IMR-90 (cell line): ENCODE measurements around the gene IQGAP2. TPM values are rescaled to one million over a fixed set of nuclear protein-coding genes. Genes with fewer than 3 reads are reported as not detected.

Source experiments
- ATAC-seq: fragments of 200-7000 bp; cut with Tn5 transposase; 2 replicates; pipeline ENCODE4 v1.9.1; 2020; ENCODE audit warnings: low read depth, mild to moderate bottlenecking, moderate library complexity
- BruUV-seq: library from RNA; stranded (reverse); fragments of 400-500 nt; replicated peaks from 2 replicates; lab custom pipeline; 2021; lab: Mats Ljungman, UMichigan
- CTCF ChIA-PET: fragments of 300-600 bp; formaldehyde crosslinking; extraction: SDS; loops from one replicate; lab custom pipeline; 2021; ENCODE audit warnings: antibody characterized with exemption; lab: Yijun Ruan, JAX
- POLR2A ChIA-PET: fragments of 300-600 bp; sonication (Branson Sonifier 250); formaldehyde crosslinking; loops from one replicate; lab custom pipeline; 2022; ENCODE audit warnings: antibody characterized with exemption; ENCODE audit not compliant: unreplicated experiment; lab: Charles Lee
- DNase-seq: peaks from one replicate; pipeline ENCODE4 v3.0.0; 2013
- H2AFZ ChIP-seq: replicated peaks from 2 replicates; pipeline ENCODE3; 2013; ENCODE audit warnings: low read length, mild to moderate bottlenecking; ENCODE audit not compliant: poor library complexity
- H2AK5ac ChIP-seq: 2 replicates; pipeline ENCODE4 v1.6.1; 2013; ENCODE audit warnings: low read depth, low read length, inconsistent platforms
- H2AK9ac ChIP-seq: replicated peaks from 2 replicates; pipeline ENCODE3; 2013; ENCODE audit warnings: mild to moderate bottlenecking, low read depth, low read length, moderate library complexity; ENCODE audit not compliant: poor library complexity
- H2BK120ac ChIP-seq: 2 replicates; pipeline ENCODE4 v1.6.1; 2013; ENCODE audit warnings: low read depth, low read length, inconsistent platforms
- H2BK15ac ChIP-seq: 3 replicates; pipeline ENCODE4 v1.6.1; 2013; ENCODE audit warnings: low read depth, low read length, inconsistent platforms
- H2BK20ac ChIP-seq: 2 replicates; pipeline ENCODE4 v1.6.1; 2013; ENCODE audit warnings: low read depth, mild to moderate bottlenecking, inconsistent platforms, low read length, moderate library complexity
- H2BK5ac ChIP-seq: 2 replicates; pipeline ENCODE4 v1.6.1; 2013; ENCODE audit warnings: mild to moderate bottlenecking, low read depth, low read length, inconsistent platforms; ENCODE audit not compliant: poor library complexity, severe bottlenecking
- H3K14ac ChIP-seq: replicated peaks from 2 replicates; pipeline ENCODE4 v1.6.1; 2013; ENCODE audit warnings: low read depth, low read length, inconsistent platforms
- H3K18ac ChIP-seq: 2 replicates; pipeline ENCODE4 v1.6.1; 2013; ENCODE audit warnings: low read depth, low read length, control low read depth
- H3K23ac ChIP-seq: 2 replicates; pipeline ENCODE4 v1.6.1; 2013; ENCODE audit warnings: low read depth, low read length, inconsistent platforms
- H3K27ac ChIP-seq: 2 replicates; pipeline ENCODE4 v1.5.1; 2013; ENCODE audit warnings: mild to moderate bottlenecking, control low read depth, low read length; ENCODE audit not compliant: insufficient read depth
- H3K27me3 ChIP-seq: 2 replicates; pipeline ENCODE4 v1.6.1; 2013; ENCODE audit warnings: low read length; ENCODE audit not compliant: control insufficient read depth, insufficient read depth
- H3K36me3 ChIP-seq: 2 replicates; pipeline ENCODE4 v1.6.1; 2013; ENCODE audit warnings: low read length, mixed read lengths; ENCODE audit not compliant: control insufficient read depth, insufficient read depth
- H3K4ac ChIP-seq: 2 replicates; pipeline ENCODE4 v1.6.1; 2013; ENCODE audit warnings: low read depth, low read length, inconsistent platforms
- H3K4me1 ChIP-seq: 2 replicates; pipeline ENCODE4 v1.6.1; 2013; ENCODE audit warnings: low read length, mixed read lengths; ENCODE audit not compliant: control insufficient read depth, insufficient read depth
- H3K4me2 ChIP-seq: 2 replicates; pipeline ENCODE4 v1.6.1; 2013; ENCODE audit warnings: low read depth, mild to moderate bottlenecking, control low read depth, low read length, moderate library complexity
- H3K4me3 ChIP-seq: 2 replicates; pipeline ENCODE4 v1.5.1; 2013; ENCODE audit warnings: low read depth, mild to moderate bottlenecking, control low read depth, low read length, moderate library complexity; ENCODE audit not compliant: insufficient read depth
- H3K56ac ChIP-seq: 2 replicates; pipeline ENCODE4 v1.6.1; 2013; ENCODE audit warnings: low read length, inconsistent platforms; ENCODE audit not compliant: insufficient read depth; ENCODE audit errors: extremely low read depth
- H3K79me1 ChIP-seq, 2 experiments: 2 replicates each; pipeline ENCODE4 v1.6.1; 2013; ENCODE audit warnings: low read length in 2 of 2, inconsistent platforms in 1 of 2, low read depth in 1 of 2
- H3K9ac ChIP-seq: 2 replicates; pipeline ENCODE4 v1.6.1; 2013; ENCODE audit warnings: low read depth, low read length, control low read depth
- H3K9me1 ChIP-seq: 2 replicates; pipeline ENCODE4 v1.6.1; 2013; ENCODE audit warnings: low read length, inconsistent platforms; ENCODE audit not compliant: insufficient read depth
- H3K9me3 ChIP-seq: 2 replicates; pipeline ENCODE4 v1.6.1; 2013; ENCODE audit warnings: low read length; ENCODE audit not compliant: control insufficient read depth, insufficient read depth
- H4K20me1 ChIP-seq: 2 replicates; pipeline ENCODE4 v1.6.1; 2013; ENCODE audit warnings: low read length, inconsistent platforms; ENCODE audit not compliant: insufficient read depth
- H4K5ac ChIP-seq: 2 replicates; pipeline ENCODE4 v1.6.1; 2013; ENCODE audit warnings: mild to moderate bottlenecking, low read depth, low read length, control low read depth
- H4K8ac ChIP-seq, 2 experiments: 2 replicates each; pipeline ENCODE4 v1.6.1; 2013; ENCODE audit warnings: low read depth in 2 of 2, low read length in 2 of 2, control low read depth in 1 of 2, inconsistent platforms in 1 of 2
- H4K91ac ChIP-seq: 2 replicates; pipeline ENCODE4 v1.6.1; 2013; ENCODE audit warnings: low read depth, low read length, inconsistent platforms; ENCODE audit not compliant: insufficient read depth
- MAFK ChIP-seq: IDR thresholded peaks from 2 replicates; pipeline ENCODE4 v1.6.1; 2012; ENCODE audit warnings: low read depth, low read length, improper control_type of control experiment
- MAZ ChIP-seq: IDR thresholded peaks from 2 replicates; pipeline ENCODE4 v1.6.1; 2012; ENCODE audit warnings: low read depth, mild to moderate bottlenecking, low read length, improper control_type of control experiment, moderate library complexity, borderline replicate concordance
- POLR2A ChIP-seq: IDR thresholded peaks from 2 replicates; pipeline ENCODE4 v1.6.1; 2012; ENCODE audit warnings: mild to moderate bottlenecking, low read depth, low read length
- RAD21 ChIP-seq: IDR thresholded peaks from 2 replicates; pipeline ENCODE4 v1.6.1; 2012; ENCODE audit warnings: low read length, improper control_type of control experiment
- RCOR1 ChIP-seq: IDR thresholded peaks from 2 replicates; pipeline ENCODE4 v1.6.1; 2012; ENCODE audit warnings: mild to moderate bottlenecking, low read length, improper control_type of control experiment; ENCODE audit not compliant: insufficient replicate concordance
- RFX5 ChIP-seq: IDR thresholded peaks from 2 replicates; pipeline ENCODE4 v1.8.0; 2012; ENCODE audit warnings: low read depth, mild to moderate bottlenecking, low read length, moderate library complexity
- WGBS, 2 experiments: methylation state at CpG; one replicate each; pipeline versions ENCODE4 v1.1.5 to v1.1.7; 2013; ENCODE audit warnings: missing lambda C conversion rate in 2 of 2; ENCODE audit not compliant: insufficient read length in 1 of 2; ENCODE audit errors: extremely low coverage in 2 of 2; 5-methylcytosine and 5-hydroxymethylcytosine counted together
- dilution Hi-C: fragments of 300-500 bp; cut with HindIII; formaldehyde crosslinking; loops from one replicate; pipeline ENCODE4 v1.14.3; 2018; ENCODE audit warnings: low sequenced_read_pairs; ENCODE audit not compliant: unreplicated experiment
- in situ Hi-C: fragments of 300-500 bp; cut with MboI; formaldehyde crosslinking; loops from 3 replicates; pipeline ENCODE4 v1.14.3; 2019; ENCODE audit warnings: low sequenced_read_pairs, inconsistent platforms, mixed read lengths
- intact Hi-C: fragments of 100-400 bp; cut with micrococcal nuclease; formaldehyde crosslinking; loops from 2 replicates; pipeline ENCODE4 v1.10.0; 2022
- polyA plus RNA-seq, 3 experiments: library from polyadenylated mRNA; depleted of rRNA; stranded (reverse); fragments of >200 nt; gene quantifications; 2 replicates each; pipeline ENCODE4 v1.2.3, GENCODE V29; 2012; ENCODE audit warnings: low replicate concordance in 1 of 3
- total RNA-seq: library from RNA; depleted of rRNA; stranded (reverse); fragments of >200 nt; gene quantifications from 2 replicates; pipeline ENCODE4 v1.2.3, GENCODE V29; 2012
- TF ChIP-seq, protein P1 (sequence below): conservative IDR thresholded peaks from 2 replicates; pipeline ENCODE4 v1.5.1; 2012; ENCODE audit warnings: mild to moderate bottlenecking, low read depth, low read length, improper control_type of control experiment

IQGAP2 gene
- total and polyA plus RNA-seq, 2 of the 4 experiments (the other 2 are of a cell fraction), result 0.21 to 0.36 TPM

DNA sequence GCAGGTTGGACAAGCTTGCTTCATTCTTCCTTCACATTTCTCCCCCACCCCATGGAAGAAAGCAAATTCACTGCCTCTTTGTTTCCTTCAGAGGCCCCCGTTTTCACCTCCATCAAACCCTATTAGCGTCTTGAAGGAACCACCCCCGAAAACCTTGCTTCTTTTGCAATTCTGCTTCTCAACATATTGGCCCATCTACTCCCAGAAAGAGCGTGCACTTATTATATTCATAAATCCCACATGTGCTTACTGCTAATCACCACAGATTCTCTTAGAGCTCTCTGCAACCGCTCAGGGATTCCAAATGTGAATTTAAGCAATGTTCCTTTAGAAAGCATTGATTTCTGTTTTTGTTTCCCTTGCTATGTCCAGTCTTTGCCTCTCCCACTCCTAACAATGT lies 219.0 kb downstream of the IQGAP2 start:
- intact Hi-C loops (loop anchor here (5.0 kb wide), 1 partner anchor 95 kb away; the partner anchor contains the start of gene F2R), in situ Hi-C loops (no loop called here), dilution Hi-C loops (no loop called here)
- Histone ChIP-seq H3K4ac (peak overlapping the region; percentile 47), H3K56ac (no peak overlapping the region), H3K4me1 (peaks cover 9% of the 10 kb centered on the region; the same call in 1 of the 2 replicates), H2BK20ac (peak overlapping the region; percentile 61), H2AFZ (no peak overlapping the region), H3K23ac (peak overlapping the region; percentile 58), H3K27me3 (no peaks in the 10 kb centered on the region), H3K4me3 (peak overlapping the region; percentile 40; the same call in 1 of the 2 replicates), H3K18ac (peak overlapping the region; percentile 82; the same call in 1 of the 2 replicates), H2BK15ac (peak overlapping the region; percentile 57; the same call in 2 of the 3 replicates), H2AK9ac (peak overlapping the region; percentile 56), H4K5ac (peak overlapping the region; percentile 70), H3K79me1 (peaks cover 0 to 17% of the 10 kb centered on the region in 2 experiments; a peak in 1 of 4 replicates), H3K9ac (no peak overlapping the region; the same call in 1 of the 2 replicates), H3K14ac (peak overlapping the region; percentile 44; the same call in 1 of the 2 replicates), H2BK5ac (peak overlapping the region; percentile 26), H4K91ac (peak overlapping the region; percentile 63), H4K20me1 (no peaks in the 10 kb centered on the region), H4K8ac (peak overlapping the region in 1 of 2 experiments; percentile 74; a peak in 3 of 4 replicates), H3K27ac (peak overlapping the region; percentile 7; the same call in 1 of the 2 replicates), H3K36me3 (peaks cover 6% of the 10 kb centered on the region), H3K4me2 (peak overlapping the region; percentile 71), H3K9me3 (no peaks in the 10 kb centered on the region), H2BK120ac (peak overlapping the region; percentile 60), H2AK5ac (peak overlapping the region; percentile 29; the same call in 1 of the 2 replicates), H3K9me1 (peaks cover 3% of the 10 kb centered on the region)
- DNase-seq, result no peak
- ChIA-PET POLR2A (no interaction called here), CTCF (no interaction called here)
- TF ChIP-seq MAFK, result no peak
- TF ChIP-seq, protein P1, sequence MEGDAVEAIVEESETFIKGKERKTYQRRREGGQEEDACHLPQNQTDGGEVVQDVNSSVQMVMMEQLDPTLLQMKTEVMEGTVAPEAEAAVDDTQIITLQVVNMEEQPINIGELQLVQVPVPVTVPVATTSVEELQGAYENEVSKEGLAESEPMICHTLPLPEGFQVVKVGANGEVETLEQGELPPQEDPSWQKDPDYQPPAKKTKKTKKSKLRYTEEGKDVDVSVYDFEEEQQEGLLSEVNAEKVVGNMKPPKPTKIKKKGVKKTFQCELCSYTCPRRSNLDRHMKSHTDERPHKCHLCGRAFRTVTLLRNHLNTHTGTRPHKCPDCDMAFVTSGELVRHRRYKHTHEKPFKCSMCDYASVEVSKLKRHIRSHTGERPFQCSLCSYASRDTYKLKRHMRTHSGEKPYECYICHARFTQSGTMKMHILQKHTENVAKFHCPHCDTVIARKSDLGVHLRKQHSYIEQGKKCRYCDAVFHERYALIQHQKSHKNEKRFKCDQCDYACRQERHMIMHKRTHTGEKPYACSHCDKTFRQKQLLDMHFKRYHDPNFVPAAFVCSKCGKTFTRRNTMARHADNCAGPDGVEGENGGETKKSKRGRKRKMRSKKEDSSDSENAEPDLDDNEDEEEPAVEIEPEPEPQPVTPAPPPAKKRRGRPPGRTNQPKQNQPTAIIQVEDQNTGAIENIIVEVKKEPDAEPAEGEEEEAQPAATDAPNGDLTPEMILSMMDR, result no peak
- no peak for TF ChIP-seq MAZ
- TF ChIP-seq POLR2A, result no peak
- TF ChIP-seq RCOR1, result no peak
- no peak for TF ChIP-seq RAD21
- TF ChIP-seq RFX5, result no peak
- no peak for ATAC-seq
- BruUV-seq, result no TSS peak
- 93% methylated on average over 4 of the region's 5 CpGs; no CpG with 5 or more reads in 1 of the 2 experiments for WGBS, 2 experiments
